Measurements from ENCODE around the gene TUT4.

The TUT4 gene

GRCh38 chr1:52531249-52531872, 21.5 kb downstream of the TUT4 start:
- no peak overlapping the region; the same call in 1 of the 2 replicates for H3K4me3 ChIP-seq (ENCODE audit: low read length)
- TF ChIP-seq ZNF274 (IDR thresholded peaks at IDR 0.05; ENCODE audit: low read depth, low read length): no peak

- H3K4me3 ChIP-seq (ENCODE audit: low read length): no peak overlapping the region
- no peak for TF ChIP-seq ZNF274 (IDR thresholded peaks at IDR 0.05; ENCODE audit: low read depth, low read length)
Measured at GRCh38 chr1:52530563-52531144, 22.2 kb downstream of the TUT4 start.

DNA sequence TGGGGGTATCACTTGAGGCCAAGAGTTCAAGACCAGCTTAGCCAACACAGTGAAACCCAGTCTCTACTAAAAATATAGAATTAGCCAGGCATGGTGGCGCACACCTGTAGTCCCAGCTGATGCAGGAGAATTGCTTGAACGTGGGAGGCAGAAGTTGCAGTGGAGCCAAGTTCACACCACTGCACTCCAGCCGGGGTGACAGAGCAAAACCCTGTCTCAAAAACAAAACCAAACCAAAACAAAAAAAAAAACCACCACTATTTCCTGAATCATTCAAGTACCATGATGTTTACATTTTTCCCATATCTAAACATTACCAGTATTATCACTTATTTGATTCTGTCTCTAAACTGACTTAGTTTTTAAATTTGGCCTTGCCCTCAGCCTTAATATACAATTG, 29.5 kb downstream of the TUT4 start:
- TF ChIP-seq ZNF274 (IDR thresholded peaks at IDR 0.05; ENCODE audit: low read depth, low read length): no peak
- no peak overlapping the region for H3K4me3 ChIP-seq (ENCODE audit: low read length)

- no peak overlapping the region for H3K4me3 ChIP-seq (ENCODE audit: low read length)
- no peak for TF ChIP-seq ZNF274 (IDR thresholded peaks at IDR 0.05; ENCODE audit: low read depth, low read length)
Measured at GRCh38 chr1:52520148-52520547, 32.7 kb downstream of the TUT4 start.

GRCh38 chr1:52518962-52519361, 33.9 kb downstream of the TUT4 start:
- H3K4me3 ChIP-seq (ENCODE audit: low read length): no peak overlapping the region
- TF ChIP-seq ZNF274 (IDR thresholded peaks at IDR 0.05; ENCODE audit: low read depth, low read length): no peak

DNA sequence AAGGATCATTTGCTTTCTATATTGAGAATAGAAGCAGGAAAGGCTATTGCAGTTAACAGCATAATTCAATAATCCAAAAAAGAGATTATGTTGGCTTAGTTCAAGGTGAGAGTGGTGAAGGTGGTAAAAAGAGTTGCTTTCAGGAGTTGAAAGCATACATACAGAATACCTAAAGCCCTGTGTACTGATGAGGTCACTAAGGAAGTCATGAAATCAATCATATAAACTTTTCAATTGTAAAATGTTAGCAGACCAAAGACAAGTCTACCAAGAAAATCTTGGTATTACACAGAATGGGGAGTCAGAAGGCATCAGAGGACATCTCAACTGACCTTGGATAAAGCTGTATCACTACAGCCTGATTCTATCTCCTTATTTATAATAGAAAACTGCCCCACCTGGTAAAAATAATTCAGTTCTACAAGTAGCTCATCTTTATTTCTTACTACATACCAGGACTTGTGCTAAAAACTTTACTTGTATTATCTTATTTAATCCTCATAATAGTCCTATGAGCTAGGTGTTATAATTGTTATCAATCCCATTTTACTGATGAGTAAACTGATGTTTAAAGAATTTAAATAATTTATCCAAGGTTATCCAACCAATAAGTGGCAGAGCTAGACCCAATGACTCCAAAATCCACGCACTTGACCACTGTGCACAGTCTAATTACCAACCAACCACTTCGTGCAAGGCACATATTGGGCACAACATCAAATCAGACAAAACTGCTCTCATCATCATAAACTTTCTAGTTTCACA, 40.9 kb downstream of the TUT4 start:
- no peak overlapping the region for H3K4me3 ChIP-seq (ENCODE audit: low read length)
- TF ChIP-seq ZNF274 (IDR thresholded peaks at IDR 0.05; ENCODE audit: low read depth, low read length): no peak

- no peak for TF ChIP-seq ZNF274 (IDR thresholded peaks at IDR 0.05; ENCODE audit: low read depth, low read length)
- no peak overlapping the region for H3K4me3 ChIP-seq (ENCODE audit: low read length)
Measured at GRCh38 chr1:52511439-52511838, 41.5 kb downstream of the TUT4 start.

DNA sequence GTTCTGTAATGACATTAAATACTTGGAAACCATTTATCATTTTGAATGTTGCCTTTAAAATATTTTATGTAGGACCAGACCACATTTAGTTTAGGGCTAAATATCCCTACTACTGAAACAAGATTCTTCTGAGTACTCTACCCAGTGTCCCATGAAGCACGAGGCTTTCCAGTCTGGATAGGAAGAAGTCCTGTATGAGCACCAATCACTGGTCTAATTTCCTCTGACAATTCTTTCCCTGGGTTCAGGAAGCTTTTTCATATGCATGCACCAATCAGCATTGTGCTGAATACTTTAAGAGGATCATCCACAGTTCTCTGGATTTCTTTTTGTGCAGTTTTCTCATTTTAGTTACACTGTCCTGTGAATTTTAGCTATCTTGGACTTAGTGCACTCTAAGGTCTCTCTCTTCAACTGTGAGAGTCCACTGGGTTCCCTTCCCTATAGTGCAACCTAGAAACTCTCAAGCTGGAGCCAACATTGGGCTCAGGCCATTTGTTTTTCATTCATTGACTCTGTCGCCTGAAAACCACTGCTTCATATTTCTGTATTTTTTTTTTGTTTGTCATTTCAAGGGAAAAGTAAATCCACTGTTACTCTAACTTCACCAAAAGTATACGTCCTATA, 45.9 kb downstream of the TUT4 start:
- TF ChIP-seq ZNF274 (IDR thresholded peaks at IDR 0.05; ENCODE audit: low read depth, low read length): no peak
- no peak overlapping the region for H3K4me3 ChIP-seq (ENCODE audit: low read length)

DNA sequence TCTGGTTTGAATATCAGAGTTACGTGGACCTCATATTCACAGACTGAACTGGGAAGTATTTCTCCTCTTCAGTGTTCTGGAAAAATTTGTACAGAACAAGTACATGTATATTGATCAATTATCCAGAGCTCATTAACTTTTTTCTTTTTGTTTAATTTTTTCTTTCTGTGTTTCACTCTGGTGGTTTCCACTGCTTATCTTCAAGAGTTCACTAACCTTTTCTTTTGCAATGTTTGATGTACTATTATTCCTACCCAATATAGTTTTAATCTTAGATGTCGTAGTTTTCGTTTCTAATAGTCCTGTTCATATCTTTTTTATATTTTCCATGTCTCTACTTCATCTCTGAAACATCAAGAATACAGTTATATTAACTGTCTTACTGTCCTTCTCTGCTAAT, 46.5 kb downstream of the TUT4 start:
- no peak for TF ChIP-seq ZNF274 (IDR thresholded peaks at IDR 0.05; ENCODE audit: low read depth, low read length)
- H3K4me3 ChIP-seq (ENCODE audit: low read length): no peak overlapping the region

GRCh38 chr1:52504720-52505119, 48.2 kb downstream of the TUT4 start:
- H3K4me3 ChIP-seq (ENCODE audit: low read length): no peak overlapping the region
- no peak for TF ChIP-seq ZNF274 (IDR thresholded peaks at IDR 0.05; ENCODE audit: low read depth, low read length)

DNA sequence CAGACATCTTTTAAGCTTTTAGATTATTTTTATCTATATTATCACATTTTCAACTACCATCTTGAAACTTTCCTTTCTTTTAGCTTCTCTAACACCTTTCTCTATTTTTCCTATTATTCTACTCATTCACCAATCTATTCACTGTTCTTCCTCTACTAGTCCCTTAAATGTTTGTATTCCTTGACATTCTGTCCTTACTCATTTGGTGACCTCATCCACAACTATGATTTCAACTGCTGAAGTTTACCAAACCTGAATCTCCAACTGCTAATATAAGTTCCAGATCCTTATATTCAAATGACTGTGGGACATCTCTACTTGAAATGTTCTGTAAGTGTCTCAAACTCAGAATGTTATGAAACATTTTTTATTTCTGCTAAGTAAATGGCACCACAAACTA, 49.2 kb downstream of the TUT4 start:
- H3K4me3 ChIP-seq (ENCODE audit: low read length): no peak overlapping the region
- TF ChIP-seq ZNF274 (IDR thresholded peaks at IDR 0.05; ENCODE audit: low read depth, low read length): no peak

GRCh38 chr1:52502789-52503188, 50.1 kb downstream of the TUT4 start:
- TF ChIP-seq ZNF274 (IDR thresholded peaks at IDR 0.05; ENCODE audit: low read depth, low read length): no peak
- H3K4me3 ChIP-seq (ENCODE audit: low read length): no peak overlapping the region

- no peak overlapping the region for H3K4me3 ChIP-seq (ENCODE audit: low read length)
- no peak for TF ChIP-seq ZNF274 (IDR thresholded peaks at IDR 0.05; ENCODE audit: low read depth, low read length)
Measured at GRCh38 chr1:52487632-52488031, 65.3 kb downstream of the TUT4 start.

GRCh38 chr1:52482326-52483004, 70.4 kb downstream of the TUT4 start:
- H3K4me3 ChIP-seq (ENCODE audit: low read length): no peak overlapping the region
- no peak for TF ChIP-seq ZNF274 (IDR thresholded peaks at IDR 0.05; ENCODE audit: low read depth, low read length)

Measured in GM08714 (cell line).